Neural cell (in vitro differentiated cells): ENCODE results near the gene NOP14. TPM values are rescaled to one million over a fixed set of nuclear protein-coding genes. Genes with fewer than 3 reads are reported as not detected.

Experiments used
- H2AFZ ChIP-seq: fragments of 200-600, 300-800 bp; sonication (generic), shearing (Covaris generic); 2 replicates; pipeline ENCODE4 v1.6.0; 2014; ENCODE audit warnings: low read depth, mild to moderate bottlenecking, antibody characterized with exemption, low read length, moderate library complexity
- H3F3A ChIP-seq: fragments of 200-600 bp; shearing (Covaris generic); 2 replicates; pipeline ENCODE4 v1.6.1; 2016; ENCODE audit warnings: mild to moderate bottlenecking, moderate library complexity, mixed read lengths, antibody characterized with exemption, low read length; ENCODE audit not compliant: insufficient read depth, poor library complexity, severe bottlenecking
- H3K27ac ChIP-seq: fragments of 200-600, 300-800 bp; sonication (generic), shearing (Covaris generic); 2 replicates; pipeline ENCODE4 v1.5.1; 2014; ENCODE audit warnings: mild to moderate bottlenecking, low read length, moderate library complexity
- H3K27me3 ChIP-seq: fragments of 300-800, 200-600 bp; sonication (generic), shearing (Covaris generic); 2 replicates; pipeline ENCODE4 v1.6.0; 2014; ENCODE audit warnings: mild to moderate bottlenecking, low read depth, low read length, moderate library complexity; ENCODE audit not compliant: insufficient read depth
- H3K36me3 ChIP-seq: fragments of 300-800, 200-600 bp; sonication (generic), shearing (Covaris generic); 2 replicates; pipeline ENCODE4 v1.5.1; 2014; ENCODE audit warnings: mild to moderate bottlenecking, antibody characterized with exemption, low read length, moderate library complexity; ENCODE audit not compliant: insufficient read depth
- H3K4me2 ChIP-seq: fragments of 300-800, 200-600 bp; sonication (generic), shearing (Covaris generic); 2 replicates; pipeline ENCODE4 v1.6.0; 2014; ENCODE audit warnings: mild to moderate bottlenecking, low read length
- H3K4me3 ChIP-seq: fragments of 300-800, 200-600 bp; sonication (generic), shearing (Covaris generic); 2 replicates; pipeline ENCODE4 v1.5.1; 2014; ENCODE audit warnings: mild to moderate bottlenecking, low read length, moderate library complexity
- H3K79me2 ChIP-seq: fragments of 200-600 bp; shearing (Covaris generic); replicated peaks from 2 replicates; pipeline ENCODE4 v1.6.0; 2014; ENCODE audit warnings: mild to moderate bottlenecking, low read length, moderate library complexity; ENCODE audit not compliant: insufficient read depth
- H3K9ac ChIP-seq: fragments of 300-800, 200-600 bp; sonication (generic), shearing (Covaris generic); 2 replicates; pipeline ENCODE4 v1.6.1; 2016; ENCODE audit warnings: mild to moderate bottlenecking, low read length, mixed read lengths
- H3K9me2 ChIP-seq: fragments of 200-600 bp; shearing (Covaris generic); 2 replicates; pipeline ENCODE4 v1.6.1; 2016; ENCODE audit warnings: mild to moderate bottlenecking, low read length, mixed read lengths; ENCODE audit not compliant: insufficient read depth
- H3K9me3 ChIP-seq: fragments of 200-600, 300-800 bp; sonication (generic), shearing (Covaris generic); 2 replicates; pipeline ENCODE4 v1.6.1; 2016; ENCODE audit warnings: mild to moderate bottlenecking, mixed run types, low read length, moderate library complexity, mixed read lengths
- H4K20me1 ChIP-seq: fragments of 200-600 bp; shearing (Covaris generic); 2 replicates; pipeline ENCODE4 v1.6.1; 2016; ENCODE audit warnings: mild to moderate bottlenecking, mixed run types; ENCODE audit not compliant: insufficient read depth
- EP300 ChIP-seq: fragments of 450-650 bp; conservative IDR thresholded peaks from 2 replicates; pipeline ENCODE4 v1.6.1; 2014; ENCODE audit warnings: antibody characterized with exemption, mild to moderate bottlenecking, moderate library complexity; ENCODE audit not compliant: poor library complexity, severe bottlenecking
- EZH2 ChIP-seq: fragments of 200-600, 300-800 bp; shearing (Covaris generic), sonication (generic); IDR thresholded peaks from 2 replicates; pipeline ENCODE4 v1.6.1; 2014; ENCODE audit warnings: antibody characterized with exemption, low read length, borderline replicate concordance, mild to moderate bottlenecking; ENCODE audit not compliant: insufficient read depth, poor library complexity, severe bottlenecking
- MXI1 ChIP-seq: fragments of 450-650 bp; conservative IDR thresholded peaks from 2 replicates; pipeline ENCODE4 v1.6.1; 2014; ENCODE audit warnings: antibody characterized with exemption, mild to moderate bottlenecking; ENCODE audit not compliant: poor library complexity, severe bottlenecking
- POLR2AphosphoS5 ChIP-seq: IDR thresholded peaks from 2 replicates; pipeline ENCODE4 v1.6.1; 2012
- RAD21 ChIP-seq: fragments of 450-650 bp; conservative IDR thresholded peaks from 2 replicates; pipeline ENCODE4 v1.6.1; 2014; ENCODE audit warnings: antibody characterized with exemption, mild to moderate bottlenecking, moderate library complexity
- SMC3 ChIP-seq: fragments of 450-650 bp; conservative IDR thresholded peaks from 2 replicates; pipeline ENCODE4 v1.6.1; 2014; ENCODE audit warnings: antibody characterized with exemption, mild to moderate bottlenecking, moderate library complexity; ENCODE audit not compliant: poor library complexity
- TAF1 ChIP-seq: IDR thresholded peaks from 2 replicates; pipeline ENCODE4 v1.6.1; 2012; ENCODE audit warnings: low read depth
- polyA plus RNA-seq: library from polyadenylated mRNA; depleted of rRNA; stranded (reverse); fragments of >200 nt; gene quantifications from 2 replicates; pipeline ENCODE4 v1.2.3, GENCODE V29; 2014
- TF ChIP-seq, protein P1 (sequence below): IDR thresholded peaks from 2 replicates; pipeline ENCODE4 v1.6.1; 2012; ENCODE audit warnings: borderline replicate concordance
- TF ChIP-seq, protein P2 (sequence below): fragments of 450-650 bp; IDR thresholded peaks from 2 replicates; pipeline ENCODE4 v1.5.1; 2014; ENCODE audit warnings: antibody characterized with exemption, mild to moderate bottlenecking, moderate library complexity; ENCODE audit not compliant: poor library complexity, severe bottlenecking

Gene NOP14
- polyA plus RNA-seq, 1 donor from 2014 or later = 6.3 TPM

DNA sequence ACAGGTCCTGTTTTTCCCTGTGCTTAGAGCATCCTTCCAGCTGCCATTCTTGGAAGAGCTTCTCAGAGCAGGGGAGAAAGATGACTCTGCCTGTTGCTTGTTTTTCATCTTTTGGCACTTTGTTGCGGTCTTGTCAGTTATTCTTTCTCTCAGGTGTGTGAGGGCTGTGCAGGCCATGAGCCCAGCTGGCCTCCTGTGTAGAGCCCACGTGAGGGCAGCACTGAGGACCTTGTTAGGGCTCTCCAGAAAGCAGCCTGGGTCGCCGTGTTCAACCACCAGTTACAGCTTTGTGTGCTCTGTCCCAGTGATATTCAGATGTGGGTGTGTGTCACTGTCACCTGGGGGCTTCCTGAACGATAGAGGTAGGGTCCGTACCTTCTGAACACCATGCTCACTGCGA is 52.8 kb downstream of the NOP14 start:
- Histone ChIP-seq H2AFZ (no peak overlapping the region), H3K9me2 (no peaks in the 10 kb centered on the region), H3K9ac (no peak overlapping the region), H3K79me2 (no peaks in the 10 kb centered on the region), H3K4me3 (no peak overlapping the region), H4K20me1 (no peaks in the 10 kb centered on the region), H3K36me3 (peaks cover 11% of the 10 kb centered on the region), H3K27me3 (no peaks in the 10 kb centered on the region), H3F3A (no peaks in the 10 kb centered on the region), H3K4me2 (no peak overlapping the region), H3K27ac (no peak overlapping the region), H3K9me3 (no peaks in the 10 kb centered on the region)
- TF ChIP-seq, protein P1, sequence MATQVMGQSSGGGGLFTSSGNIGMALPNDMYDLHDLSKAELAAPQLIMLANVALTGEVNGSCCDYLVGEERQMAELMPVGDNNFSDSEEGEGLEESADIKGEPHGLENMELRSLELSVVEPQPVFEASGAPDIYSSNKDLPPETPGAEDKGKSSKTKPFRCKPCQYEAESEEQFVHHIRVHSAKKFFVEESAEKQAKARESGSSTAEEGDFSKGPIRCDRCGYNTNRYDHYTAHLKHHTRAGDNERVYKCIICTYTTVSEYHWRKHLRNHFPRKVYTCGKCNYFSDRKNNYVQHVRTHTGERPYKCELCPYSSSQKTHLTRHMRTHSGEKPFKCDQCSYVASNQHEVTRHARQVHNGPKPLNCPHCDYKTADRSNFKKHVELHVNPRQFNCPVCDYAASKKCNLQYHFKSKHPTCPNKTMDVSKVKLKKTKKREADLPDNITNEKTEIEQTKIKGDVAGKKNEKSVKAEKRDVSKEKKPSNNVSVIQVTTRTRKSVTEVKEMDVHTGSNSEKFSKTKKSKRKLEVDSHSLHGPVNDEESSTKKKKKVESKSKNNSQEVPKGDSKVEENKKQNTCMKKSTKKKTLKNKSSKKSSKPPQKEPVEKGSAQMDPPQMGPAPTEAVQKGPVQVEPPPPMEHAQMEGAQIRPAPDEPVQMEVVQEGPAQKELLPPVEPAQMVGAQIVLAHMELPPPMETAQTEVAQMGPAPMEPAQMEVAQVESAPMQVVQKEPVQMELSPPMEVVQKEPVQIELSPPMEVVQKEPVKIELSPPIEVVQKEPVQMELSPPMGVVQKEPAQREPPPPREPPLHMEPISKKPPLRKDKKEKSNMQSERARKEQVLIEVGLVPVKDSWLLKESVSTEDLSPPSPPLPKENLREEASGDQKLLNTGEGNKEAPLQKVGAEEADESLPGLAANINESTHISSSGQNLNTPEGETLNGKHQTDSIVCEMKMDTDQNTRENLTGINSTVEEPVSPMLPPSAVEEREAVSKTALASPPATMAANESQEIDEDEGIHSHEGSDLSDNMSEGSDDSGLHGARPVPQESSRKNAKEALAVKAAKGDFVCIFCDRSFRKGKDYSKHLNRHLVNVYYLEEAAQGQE = no peak
- TF ChIP-seq RAD21 (no peak), SMC3 (no peak), EP300 (no peak), TAF1 (no peak), POLR2AphosphoS5 (no peak), EZH2 (no peak)
- TF ChIP-seq, protein P2, sequence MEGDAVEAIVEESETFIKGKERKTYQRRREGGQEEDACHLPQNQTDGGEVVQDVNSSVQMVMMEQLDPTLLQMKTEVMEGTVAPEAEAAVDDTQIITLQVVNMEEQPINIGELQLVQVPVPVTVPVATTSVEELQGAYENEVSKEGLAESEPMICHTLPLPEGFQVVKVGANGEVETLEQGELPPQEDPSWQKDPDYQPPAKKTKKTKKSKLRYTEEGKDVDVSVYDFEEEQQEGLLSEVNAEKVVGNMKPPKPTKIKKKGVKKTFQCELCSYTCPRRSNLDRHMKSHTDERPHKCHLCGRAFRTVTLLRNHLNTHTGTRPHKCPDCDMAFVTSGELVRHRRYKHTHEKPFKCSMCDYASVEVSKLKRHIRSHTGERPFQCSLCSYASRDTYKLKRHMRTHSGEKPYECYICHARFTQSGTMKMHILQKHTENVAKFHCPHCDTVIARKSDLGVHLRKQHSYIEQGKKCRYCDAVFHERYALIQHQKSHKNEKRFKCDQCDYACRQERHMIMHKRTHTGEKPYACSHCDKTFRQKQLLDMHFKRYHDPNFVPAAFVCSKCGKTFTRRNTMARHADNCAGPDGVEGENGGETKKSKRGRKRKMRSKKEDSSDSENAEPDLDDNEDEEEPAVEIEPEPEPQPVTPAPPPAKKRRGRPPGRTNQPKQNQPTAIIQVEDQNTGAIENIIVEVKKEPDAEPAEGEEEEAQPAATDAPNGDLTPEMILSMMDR = no peak

GRCh38 chr4:2909583-2909982 is 53.6 kb downstream of the NOP14 start:
- no peak for TF ChIP-seq EZH2
- no peak for TF ChIP-seq POLR2AphosphoS5
- TF ChIP-seq, protein P1 = no peak
- TF ChIP-seq, protein P2 = no peak
- no peak for TF ChIP-seq MXI1
- TF ChIP-seq TAF1 = no peak
- TF ChIP-seq EP300 = no peak
- TF ChIP-seq RAD21 = no peak
- no peak for TF ChIP-seq SMC3
- Histone ChIP-seq H3K27me3 (no peaks in the 10 kb centered on the region), H3K9me3 (no peaks in the 10 kb centered on the region), H2AFZ (no peak overlapping the region), H3K27ac (no peak overlapping the region), H3F3A (no peaks in the 10 kb centered on the region), H3K9ac (no peak overlapping the region), H3K4me3 (no peak overlapping the region), H3K9me2 (no peaks in the 10 kb centered on the region), H3K36me3 (peaks cover 11% of the 10 kb centered on the region), H3K79me2 (no peaks in the 10 kb centered on the region), H4K20me1 (no peaks in the 10 kb centered on the region), H3K4me2 (no peak overlapping the region)
